HG02973 (cell line): Measurements from ENCODE around the gene BRSK2.

Experiments
- ATAC-seq: cut with Tn5 transposase; IDR thresholded peaks from one replicate; pipeline ENCODE4 v1.9.1; 2021; ENCODE audit warnings: moderate library complexity; ENCODE audit not compliant: unreplicated experiment

BRSK2 gene

DNA sequence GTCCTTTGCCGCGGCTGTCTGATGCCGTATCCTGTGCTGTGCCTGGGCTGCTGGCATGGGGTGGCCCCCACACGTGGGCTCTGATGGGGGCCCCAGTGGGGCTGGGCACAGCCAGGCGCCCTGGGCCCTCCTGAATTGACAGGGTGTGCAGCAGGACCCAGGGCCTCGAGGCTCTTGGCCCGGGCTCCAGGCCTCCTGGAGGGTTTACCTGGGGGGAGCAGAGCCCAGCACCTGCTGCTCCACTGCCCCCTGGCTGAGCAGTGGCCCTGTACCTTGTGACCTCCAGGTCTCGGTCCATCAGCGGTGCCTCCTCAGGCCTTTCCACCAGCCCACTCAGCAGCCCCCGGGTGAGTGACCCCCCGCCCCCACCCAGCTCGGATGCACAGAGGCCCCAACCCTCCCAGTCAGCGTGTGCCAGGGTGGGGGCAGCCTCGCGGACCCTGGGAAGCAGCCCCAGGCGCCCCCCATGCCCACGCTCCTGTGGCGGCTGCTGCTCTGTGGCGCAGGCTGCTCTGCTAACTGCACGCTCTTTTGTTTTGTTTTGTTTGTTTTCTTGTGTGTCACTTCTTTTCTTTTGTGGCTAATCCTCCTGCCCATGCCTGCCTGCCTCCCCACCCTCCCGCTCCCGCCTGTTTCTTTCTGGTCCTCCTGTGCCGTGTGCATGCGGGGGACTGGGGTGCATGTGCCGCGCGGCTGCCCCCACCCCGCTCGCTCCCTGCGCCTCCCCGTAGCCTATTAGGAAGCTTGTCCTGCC is 59.9 kb downstream of the BRSK2 start:
- no peak for ATAC-seq

DNA sequence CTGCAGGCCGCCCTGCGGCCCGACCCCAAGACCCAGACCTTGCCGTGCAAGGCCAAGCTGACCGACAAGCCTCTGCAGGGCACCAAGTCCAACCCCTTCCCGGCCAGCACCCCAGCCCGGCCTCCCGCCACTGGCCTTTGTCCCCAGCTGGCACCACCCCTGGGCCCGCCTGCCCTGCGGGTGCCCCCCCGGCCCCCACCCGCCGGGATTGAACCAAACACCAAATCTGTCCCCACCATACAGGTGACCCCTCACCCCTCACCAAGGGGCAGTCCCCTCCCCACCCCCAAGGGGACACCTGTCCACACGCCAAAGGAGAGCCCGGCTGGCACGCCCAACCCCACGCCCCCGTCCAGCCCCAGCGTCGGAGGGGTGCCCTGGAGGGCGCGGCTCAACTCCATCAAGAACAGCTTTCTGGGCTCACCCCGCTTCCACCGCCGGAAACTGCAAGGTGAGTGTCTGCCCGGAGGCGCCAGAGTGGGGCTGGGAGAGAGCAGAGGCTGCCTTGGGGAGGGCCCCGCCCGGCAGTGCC is 60.7 kb downstream of the BRSK2 start:
- no peak for ATAC-seq

DNA sequence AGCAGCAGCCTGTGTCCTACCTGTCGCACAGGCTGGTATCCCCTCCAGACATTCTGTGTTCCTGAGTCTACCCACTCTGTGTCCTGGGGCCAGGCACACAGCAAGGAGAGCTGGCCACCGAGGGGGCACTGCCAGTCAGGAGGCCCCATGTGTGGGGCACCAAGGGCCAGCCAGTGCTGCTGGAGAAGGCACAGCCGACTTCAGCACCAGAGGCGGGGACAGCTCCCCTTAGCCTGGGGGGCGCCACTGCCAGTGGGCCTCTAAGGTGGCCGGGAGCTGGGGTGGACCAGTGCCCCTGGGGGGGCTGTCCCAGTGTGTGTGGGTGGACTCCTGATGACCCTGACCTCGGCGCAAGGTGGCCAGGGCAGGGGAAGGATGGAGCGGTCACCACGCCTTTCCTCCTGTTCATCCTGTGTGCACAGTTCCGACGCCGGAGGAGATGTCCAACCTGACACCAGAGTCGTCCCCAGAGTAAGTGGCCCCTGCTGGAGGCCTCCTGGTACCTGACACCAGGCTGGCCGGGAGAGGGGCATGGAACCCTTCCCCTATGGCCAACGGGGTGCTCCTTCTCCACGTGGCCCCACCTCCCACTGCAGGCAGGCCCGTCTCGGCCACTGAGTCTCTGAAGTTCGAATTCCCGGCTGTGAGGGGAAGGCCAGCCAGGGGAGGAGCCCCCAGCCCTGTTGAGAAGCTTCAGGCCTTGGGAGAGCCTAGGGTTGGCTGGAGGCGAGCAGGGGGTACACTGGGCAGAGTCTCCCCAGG is 61.4 kb downstream of the BRSK2 start:
- no peak for ATAC-seq

DNA sequence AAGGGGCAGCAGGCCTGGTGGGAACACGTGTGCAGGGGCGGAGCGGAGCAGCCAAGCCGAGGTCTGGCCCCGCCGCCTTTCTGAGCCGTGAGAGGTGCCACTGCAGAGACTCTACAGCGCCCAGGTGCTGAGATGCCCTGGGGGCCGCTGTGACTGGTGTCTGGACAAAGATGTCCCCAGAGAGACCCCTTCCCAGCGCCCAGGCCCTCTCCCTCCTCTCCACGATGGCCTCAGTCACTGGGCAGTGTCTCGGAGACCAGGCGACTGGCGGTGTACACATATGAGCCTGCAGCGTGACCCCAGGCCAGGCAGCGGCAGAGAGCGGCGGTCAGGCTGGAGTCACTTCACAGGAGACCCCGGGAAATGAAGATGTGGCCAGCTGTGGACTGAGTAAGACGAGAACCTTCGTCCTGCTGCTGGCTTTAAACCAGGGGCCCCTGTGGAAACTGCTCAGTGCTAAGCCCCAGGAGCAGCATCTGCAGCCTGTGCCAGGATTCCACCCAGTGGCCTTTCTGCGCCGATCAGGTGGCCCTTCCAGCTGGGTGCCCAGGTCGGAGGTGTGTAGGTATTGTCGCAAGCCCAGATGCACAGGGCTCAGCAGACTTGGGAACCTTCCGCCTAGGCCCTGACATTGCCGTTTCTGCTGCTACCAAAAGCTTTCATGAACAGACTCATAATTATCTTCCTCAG is 62.2 kb downstream of the BRSK2 start:
- no peak for ATAC-seq

DNA sequence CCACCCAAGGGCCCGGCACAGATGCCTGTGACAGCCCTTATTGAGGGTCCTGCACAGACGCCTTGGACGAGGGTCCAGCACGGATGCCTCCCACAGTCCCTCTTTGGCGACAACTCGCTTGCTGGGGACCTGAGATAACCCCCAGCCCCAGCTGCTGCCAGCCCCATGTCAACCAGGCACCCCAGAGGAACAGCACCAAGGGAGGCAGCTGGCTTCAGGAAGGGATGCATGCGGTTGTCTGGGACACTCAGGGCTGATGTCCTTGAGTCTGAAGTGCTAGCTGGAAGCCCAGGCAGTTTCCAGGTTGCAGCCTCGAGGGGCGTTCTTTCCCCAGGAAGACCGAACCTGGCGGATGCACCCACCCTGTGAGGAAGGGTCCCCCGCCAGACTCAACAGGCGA is 63.0 kb downstream of the BRSK2 start:
- ATAC-seq, result no peak

DNA sequence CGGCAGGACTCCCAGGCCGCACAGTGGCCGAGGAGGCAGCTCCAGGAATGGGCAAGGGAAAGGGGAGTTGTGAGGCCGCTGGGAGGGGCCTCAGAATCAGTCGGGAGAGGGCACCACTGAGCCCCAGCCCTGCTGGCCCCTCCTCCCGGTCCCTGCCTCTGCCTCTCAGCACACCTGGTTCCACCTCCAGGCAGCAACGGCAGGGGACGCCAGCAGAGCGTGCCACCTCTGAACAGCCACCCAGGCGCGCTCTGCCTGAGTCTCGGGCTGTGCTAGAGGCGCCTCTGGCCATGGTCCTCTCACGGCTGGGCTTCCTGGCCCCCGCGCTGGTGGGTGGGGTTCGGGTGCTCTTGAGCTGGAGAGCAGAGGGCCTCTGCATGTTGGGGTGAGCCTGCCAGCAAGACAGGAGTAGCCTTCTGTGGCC is 63.9 kb downstream of the BRSK2 start:
- no peak for ATAC-seq

DNA sequence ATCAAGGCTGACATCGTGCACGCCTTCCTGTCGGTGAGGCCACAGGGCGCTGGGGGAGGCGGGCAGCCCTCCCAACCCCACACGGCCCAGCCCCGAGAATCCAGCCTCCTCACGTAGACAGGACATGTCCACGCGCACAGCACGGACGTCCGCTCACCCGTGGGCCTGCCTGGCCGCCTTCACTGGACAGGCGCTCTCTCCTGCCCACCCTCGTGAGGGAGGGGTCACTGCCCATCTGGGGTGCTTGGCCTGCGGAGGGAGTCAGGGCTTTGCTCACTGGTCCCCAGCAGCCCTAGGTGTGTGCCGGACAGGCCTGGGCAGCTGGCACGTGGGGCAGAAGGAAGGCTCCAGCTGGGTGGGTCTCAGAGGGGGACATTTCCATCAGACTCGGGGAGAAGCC is 64.8 kb downstream of the BRSK2 start:
- no peak for ATAC-seq

DNA sequence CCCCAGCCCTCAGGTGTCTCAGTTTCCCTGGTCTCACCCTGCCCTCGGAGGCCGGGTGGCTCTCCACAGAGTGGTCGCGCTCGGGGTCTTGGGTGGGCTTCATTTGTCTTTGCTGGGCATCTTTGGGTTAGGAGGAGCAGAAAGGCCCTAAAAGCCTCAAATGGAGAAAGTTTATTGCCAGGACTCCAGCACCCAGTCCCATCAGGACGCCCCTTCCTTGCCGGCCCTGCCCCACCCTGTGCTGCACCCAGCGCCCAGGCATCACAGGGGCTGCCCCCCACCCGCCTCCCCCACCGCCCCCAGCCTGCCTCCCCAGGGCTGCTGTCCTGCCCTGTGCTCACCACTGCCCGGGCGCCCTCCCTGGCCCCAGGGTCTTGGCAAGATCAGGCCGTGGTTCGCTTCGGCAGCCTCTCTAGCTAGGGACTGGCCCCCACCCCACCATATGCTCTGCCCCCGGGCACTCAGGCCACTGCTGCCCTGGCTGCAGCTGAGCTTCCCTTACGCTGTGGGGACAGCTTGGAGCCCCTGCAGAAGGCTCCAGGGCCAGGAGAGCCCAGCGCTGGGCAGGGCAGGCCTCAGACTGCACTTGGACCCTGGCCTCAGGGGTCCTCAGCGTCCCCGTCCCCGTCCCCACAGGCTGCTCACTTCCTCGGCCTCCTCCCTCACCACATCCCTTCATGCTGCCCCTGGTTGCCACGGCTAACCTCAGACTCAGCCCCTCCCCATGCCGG is 65.5 kb downstream of the BRSK2 start:
- ATAC-seq, result no peak

DNA sequence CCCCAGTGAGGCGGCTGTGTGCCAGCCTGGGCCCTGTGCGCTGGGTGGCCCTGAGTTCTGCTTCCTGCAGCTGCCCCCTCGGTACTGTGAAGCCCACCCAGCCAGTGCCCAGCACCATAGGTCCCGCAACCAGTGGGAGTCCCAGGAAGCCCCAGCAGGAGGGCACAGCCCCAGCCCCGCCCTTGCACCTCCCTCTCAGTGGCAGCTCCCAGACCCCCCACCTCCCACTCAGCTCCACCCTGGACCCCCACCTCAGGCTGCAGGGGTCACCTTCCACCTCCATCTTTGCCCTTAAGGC is 66.0 kb downstream of the BRSK2 start:
- no peak for ATAC-seq

DNA sequence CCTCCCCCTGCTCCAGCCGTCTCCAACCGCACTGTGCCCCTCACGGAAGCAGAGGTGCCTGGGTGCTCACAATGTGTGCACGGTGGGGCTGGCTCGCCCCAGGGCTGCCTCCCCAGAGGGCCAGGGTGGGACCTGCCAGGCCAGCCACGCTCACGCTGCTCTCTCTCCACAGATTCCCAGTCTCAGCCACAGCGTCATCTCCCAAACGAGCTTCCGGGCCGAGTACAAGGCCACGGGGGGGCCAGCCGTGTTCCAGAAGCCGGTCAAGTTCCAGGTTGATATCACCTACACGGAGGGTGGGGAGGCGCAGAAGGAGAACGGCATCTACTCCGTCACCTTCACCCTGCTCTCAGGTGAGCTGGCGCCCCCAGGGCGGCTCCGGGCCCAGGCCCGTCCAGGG is 66.4 kb downstream of the BRSK2 start:
- no peak for ATAC-seq

DNA sequence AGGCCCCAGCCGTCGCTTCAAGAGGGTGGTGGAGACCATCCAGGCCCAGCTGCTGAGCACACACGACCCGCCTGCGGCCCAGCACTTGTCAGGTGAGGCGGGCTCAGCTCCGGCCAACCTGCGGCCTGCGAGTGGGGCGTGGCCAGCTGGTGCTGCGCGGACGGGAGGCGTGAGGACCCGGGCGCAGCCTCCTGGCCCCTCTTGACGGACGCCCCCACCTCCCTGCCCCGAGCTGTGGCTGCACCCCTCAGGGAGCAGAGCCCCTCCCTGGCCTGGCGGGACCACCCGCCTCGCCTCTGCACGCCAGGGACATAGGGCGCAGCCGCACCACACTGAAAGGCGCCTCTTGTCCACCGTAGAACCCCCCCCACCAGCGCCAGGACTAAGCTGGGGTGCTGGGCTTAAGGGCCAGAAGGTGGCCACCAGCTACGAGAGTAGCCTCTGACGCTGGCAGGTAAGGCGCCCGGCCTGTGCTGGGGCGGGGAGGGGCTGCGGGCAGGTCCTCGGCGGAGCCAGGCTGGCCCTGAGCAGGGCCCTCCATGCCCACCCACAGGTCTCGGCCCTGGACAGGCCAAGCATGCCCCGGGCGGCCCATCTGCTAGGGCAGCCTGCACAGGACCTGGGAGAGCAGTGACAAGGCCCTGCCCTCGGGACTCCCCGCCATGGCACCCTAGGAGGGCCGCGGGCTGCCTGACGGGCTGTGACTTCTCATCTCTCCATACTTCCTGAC is 67.0 kb downstream of the BRSK2 start:
- no peak for ATAC-seq

DNA sequence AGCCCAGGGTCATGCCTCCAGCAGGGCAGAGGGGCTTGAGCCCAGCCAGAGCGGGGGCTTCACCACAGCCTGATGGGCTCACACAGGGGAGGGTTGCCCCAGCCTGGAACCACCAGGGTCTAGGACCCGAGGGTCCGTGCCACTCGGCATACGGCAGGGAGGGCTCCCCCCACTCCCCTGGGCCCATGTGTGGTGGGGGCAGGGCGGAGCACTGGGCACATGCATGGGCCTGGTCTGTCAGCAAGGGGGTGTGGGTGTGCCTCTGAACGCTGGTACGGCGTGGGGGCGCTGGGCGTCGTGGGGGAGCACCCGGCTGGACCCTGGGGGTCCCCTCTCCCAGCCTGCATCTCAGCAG is 67.6 kb downstream of the BRSK2 start:
- ATAC-seq, result no peak

DNA sequence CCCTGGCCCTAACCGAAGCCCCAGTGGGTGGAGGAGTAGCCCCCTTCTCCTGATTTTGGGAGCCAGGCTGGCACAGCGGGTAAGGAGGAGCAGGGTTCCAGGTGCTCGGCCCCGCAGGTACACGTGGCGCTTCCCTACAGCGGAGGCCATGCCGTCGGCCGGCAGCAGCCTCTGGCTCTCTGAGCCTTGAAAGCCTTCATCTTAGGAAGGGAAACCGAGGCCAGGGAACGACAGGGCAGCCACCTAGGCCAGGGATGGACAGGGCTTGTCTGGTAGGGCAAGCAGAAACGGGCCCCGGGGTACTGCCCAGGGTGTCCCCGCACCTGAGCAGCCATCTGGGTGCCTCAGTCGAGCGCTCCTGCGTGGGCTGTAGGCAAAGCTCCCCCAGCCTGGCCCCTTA is 68.1 kb downstream of the BRSK2 start:
- no peak for ATAC-seq

DNA sequence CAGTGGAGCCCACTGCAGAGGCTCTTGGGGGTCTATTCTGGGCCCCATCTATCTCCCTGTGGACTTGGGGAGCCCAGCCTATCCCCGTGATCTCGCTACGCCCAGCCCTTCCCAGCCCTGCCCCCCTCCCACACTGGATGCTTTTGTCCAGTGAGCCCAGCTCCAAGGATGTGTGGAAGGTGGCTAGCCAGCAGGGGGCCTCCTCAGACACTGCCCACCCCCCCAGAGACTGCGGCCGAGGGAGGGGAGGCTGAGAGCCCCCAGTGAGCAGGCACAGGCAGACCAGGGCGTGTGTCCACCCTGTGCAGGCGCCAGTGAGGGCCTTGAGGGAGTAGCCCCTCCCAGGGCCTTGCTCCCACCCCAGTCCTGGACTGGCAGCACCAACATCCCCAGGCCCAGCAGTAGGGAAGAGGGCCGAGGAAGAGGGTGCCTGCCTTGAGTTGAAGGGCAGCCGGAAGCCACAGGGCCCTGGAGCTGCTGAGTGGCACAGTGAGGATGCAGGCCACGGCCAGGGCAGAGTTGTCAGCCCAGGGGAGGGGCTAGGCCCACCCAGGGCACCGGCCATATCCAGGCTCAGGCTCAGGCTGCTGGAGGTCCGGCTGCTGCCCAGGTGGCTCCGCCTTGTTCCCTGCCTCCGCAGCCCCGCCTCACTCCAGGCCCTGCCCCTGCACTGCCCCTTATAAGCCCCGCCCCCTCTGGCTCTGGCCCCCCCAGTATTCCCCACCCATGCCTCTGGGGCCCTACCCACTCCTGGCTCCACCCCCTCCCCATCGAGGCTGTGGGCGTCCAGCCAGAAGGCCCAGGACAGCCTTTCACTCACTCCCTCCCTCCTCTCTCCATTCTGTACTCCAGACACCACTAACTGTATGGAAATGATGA is 68.8 kb downstream of the BRSK2 start:
- ATAC-seq, result no peak

DNA sequence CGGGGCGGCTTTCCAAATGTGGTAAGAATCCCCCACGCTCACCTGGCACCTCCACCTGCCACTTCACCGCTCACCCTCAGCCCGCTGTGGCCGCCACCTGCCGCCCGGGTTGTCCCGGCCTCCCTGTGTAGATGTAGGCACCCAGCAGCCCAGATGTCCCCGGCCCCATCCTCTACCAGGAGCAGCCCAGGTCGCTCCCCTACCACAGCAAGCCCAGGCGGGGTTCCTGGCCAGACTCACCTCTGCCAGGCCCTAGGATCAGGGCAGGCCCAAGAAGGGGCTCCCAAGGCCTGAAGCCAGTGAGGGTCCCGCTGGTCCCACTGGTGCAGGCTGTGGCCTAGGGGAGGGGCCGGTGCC is 69.5 kb downstream of the BRSK2 start:
- ATAC-seq, result no peak

DNA sequence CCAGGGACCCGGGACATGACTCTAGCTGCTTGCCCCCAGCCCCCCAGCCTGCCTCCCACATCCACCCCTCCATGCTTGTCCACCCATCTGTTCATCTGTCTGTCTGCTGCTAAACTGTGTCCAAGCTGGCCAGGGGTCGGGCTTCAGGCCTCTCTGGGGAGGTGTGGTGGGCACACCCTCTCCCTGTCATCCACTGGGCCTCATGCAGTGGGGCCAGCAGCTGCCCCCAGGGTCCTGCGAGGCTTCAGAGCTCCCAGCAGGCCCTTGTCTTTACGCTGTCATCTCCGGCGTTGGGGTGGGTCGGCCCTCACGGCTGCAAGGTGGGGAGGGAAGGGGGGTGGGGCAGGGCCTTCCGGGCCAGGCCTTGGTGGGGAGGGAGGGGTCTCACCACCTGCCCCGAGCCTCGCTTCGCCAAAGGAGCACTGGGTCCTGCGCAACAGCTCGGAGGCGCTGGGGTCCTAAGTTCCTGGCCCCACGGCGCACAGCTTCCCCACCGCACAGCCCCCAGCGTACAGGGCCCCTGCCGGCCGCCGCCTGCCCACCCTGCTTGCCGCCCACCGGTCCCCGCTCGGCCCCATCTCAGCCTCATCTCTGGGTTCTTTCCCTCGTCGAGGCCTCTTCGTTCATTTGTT is 70.1 kb downstream of the BRSK2 start:
- ATAC-seq, result no peak

DNA sequence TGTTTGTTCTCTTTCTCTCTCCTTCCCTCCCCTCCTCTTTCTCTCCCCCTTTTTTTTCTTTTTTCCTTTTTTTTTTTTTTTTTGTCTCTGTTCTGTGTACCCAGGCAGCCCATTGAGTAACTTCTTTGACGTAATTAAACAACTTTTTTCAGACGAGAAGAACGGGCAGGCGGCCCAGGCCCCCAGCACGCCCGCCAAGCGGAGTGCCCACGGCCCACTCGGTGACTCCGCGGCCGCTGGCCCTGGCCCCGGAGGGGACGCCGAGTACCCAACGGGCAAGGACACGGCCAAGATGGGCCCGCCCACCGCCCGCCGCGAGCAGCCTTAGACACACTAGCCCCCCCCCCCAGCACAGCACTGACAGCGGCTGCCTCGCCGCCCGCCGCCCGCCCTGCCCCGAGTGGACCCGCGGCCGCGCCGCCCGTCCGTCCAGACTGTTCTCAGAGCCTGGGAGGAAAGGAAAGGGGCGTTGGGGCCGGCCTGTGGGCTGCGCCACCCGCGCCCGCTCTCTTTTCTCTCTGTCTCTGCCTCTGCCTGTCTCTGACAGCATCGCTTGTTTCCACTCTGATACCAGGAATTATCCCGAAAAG is 70.8 kb downstream of the BRSK2 start:
- ATAC-seq, result no peak

DNA sequence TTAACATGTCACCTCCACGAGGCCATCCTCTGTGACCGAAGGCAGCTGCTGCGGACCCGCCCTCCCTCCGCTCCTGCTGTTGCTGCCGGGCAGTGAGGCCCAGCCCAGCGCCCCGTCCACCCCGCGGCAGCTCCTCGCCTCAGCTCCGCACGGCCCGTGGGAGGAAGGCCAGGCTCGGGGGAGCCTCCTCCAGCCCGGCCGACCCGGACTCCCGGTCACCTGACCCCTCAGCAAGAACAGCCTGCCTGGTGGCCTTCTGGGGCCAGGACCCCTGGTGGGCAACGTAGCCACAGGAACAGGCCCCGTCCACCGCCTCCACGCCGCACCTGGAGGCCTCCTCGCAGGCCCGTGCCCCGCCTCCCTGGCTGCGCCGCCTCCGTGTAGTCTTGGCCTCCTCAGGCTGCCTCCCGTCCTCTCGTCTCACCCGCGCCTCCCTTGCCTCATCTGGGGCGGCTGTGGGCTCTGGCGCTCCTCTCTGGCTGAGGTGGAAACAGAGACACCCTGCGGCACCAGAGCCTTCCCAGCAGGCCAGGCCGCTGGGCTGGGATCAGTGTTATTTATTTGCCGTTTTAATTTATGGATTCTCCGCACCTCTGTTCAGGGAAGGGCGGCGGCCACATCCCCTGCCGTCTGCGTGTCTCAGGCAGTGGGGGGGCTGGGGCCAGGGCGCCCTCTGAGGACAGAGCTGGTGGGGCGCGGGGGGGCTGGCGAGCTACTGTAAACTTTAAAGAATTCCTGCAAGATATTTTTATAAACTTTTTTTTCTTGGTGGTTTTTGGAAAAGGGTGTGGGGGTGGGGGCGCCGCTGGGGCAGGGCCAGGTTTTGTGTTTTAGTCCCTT is 71.5 kb downstream of the BRSK2 start:
- ATAC-seq, result no peak
